ENCODE results near the gene IL12RB2. TPM values are rescaled to one million over a fixed set of nuclear protein-coding genes. Genes with fewer than 3 reads are reported as not detected.

Gene IL12RB2
- polyA plus RNA-seq, 3 donors = not detected

DNA sequence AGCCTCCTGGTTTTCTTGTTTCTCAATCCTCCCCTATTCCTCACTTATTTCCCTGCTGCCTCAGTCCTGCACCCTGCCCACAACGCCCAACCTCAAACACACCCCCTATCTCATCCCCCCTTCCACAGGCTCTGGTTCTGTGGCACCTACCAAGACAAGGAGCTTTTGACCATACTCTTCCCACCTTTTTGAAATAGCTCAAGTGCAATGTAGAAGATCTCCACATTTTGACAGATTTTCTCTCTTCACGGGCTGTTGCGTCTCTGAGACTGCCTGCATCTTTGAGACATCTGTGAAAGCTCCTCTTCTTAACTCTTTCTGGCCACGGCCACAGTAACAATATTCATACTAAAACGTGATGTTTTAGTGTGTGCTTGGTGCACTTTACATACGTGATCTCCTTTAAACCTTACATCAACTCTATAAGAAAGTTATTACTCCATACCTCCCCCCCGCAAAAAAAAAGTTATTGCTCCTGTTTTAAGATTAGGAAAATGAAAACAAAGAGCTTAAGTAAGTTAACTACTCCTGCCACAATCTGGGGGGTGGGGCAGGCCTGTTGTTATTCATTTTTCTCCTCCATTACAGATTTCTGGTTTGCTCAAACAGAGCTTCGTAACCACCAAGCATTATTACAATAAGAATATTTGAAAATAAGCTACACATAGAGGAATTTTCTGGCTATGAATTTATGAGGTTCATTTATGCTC lies 124.4 kb downstream of the IL12RB2 start:
- no peaks in the 10 kb centered on the region for H3K9me3 Mint-ChIP-seq
- intact Hi-C loops (cut with micrococcal nuclease) = loop anchor here (10.0 kb wide), 2 partner anchors 253 to 507 kb away; partner anchors contain the start of genes DNAI4 (in 1 of the 2), GADD45A (in 1 of the 2) and MIER1 (in 1 of the 2)
- Histone ChIP-seq H3K27ac (ENCODE audit: low read depth in 1 of 2, low read length in 2 of 2) (no peak overlapping the region), H3K9me3 (replicated peaks in 1 of 2; ENCODE audit: control insufficient read depth in 1 of 2, insufficient read depth in 1 of 2, low read length in 2 of 2) (no peaks in the 10 kb centered on the region), H3K4me2 (replicated peaks; ENCODE audit: extremely low read depth, low read length, poor library complexity, severe bottlenecking) (no peak overlapping the region), H2AFZ (ENCODE audit: insufficient read depth, low read depth, low read length, poor library complexity, severe bottlenecking) (peak overlapping the region; percentile 10), H3K9ac (ENCODE audit: insufficient read depth, low read length, poor library complexity, severe bottlenecking) (no peak overlapping the region), H3K4me3 (replicated peaks in 1 of 3; ENCODE audit: low read depth in 2 of 3, low read length in 3 of 3) (no peak overlapping the region), H3K79me2 (ENCODE audit: insufficient read depth, low read length) (peaks cover 32% of the 10 kb centered on the region), H4K20me1 (ENCODE audit: insufficient read depth, low read length) (peaks cover 27% of the 10 kb centered on the region), H3K4me1 (ENCODE audit: control insufficient read depth in 1 of 2, insufficient read depth in 2 of 2, low read length in 2 of 2) (peaks cover 29 to 50% of the 10 kb centered on the region in 2 donors), H3K27me3 (ENCODE audit: control insufficient read depth in 2 of 2, insufficient read depth in 2 of 2, low read length in 2 of 2) (no peaks in the 10 kb centered on the region), H3K36me3 (replicated peaks in 1 of 2; ENCODE audit: control insufficient read depth in 1 of 2, insufficient read depth in 2 of 2, low read length in 2 of 2) (no peaks in the 10 kb centered on the region)
- no peaks in the 10 kb centered on the region for H3K27me3 Mint-ChIP-seq (ENCODE audit: low read depth in 3 of 3)
- H3K4me3 Mint-ChIP-seq = no peak overlapping the region
- TF ChIP-seq, protein P1, sequence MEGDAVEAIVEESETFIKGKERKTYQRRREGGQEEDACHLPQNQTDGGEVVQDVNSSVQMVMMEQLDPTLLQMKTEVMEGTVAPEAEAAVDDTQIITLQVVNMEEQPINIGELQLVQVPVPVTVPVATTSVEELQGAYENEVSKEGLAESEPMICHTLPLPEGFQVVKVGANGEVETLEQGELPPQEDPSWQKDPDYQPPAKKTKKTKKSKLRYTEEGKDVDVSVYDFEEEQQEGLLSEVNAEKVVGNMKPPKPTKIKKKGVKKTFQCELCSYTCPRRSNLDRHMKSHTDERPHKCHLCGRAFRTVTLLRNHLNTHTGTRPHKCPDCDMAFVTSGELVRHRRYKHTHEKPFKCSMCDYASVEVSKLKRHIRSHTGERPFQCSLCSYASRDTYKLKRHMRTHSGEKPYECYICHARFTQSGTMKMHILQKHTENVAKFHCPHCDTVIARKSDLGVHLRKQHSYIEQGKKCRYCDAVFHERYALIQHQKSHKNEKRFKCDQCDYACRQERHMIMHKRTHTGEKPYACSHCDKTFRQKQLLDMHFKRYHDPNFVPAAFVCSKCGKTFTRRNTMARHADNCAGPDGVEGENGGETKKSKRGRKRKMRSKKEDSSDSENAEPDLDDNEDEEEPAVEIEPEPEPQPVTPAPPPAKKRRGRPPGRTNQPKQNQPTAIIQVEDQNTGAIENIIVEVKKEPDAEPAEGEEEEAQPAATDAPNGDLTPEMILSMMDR (IDR thresholded peaks at IDR 0.05) = no peak
- DNase-seq = no peak
- 75% methylated on average over 3 of the region's 8 CpGs for WGBS (ENCODE audit: insufficient coverage)
- H3K27ac Mint-ChIP-seq = peak overlapping the region in 2 of 7 donors; percentile 38 to 64
- H3K36me3 Mint-ChIP-seq = no peaks in the 10 kb centered on the region
- peaks cover 56% of the 10 kb centered on the region for H3K4me1 Mint-ChIP-seq

DNA sequence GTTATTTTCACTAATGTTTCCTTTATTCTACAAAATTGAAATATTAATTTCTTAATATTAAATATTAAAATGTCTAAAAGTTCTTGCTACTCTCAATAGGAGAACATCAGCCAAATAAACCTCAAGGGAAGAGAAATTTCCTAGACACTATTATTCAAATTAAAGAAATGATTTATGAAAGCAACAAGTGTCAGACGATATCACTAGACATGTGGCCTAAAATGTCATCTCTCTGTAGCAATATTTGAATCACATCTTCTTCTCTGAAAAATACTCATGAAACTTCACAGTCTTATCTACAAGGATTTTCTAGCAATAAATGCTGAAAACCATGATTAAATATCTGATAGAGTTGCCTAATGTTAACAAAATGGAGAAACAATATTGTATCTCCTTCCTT lies 125.1 kb downstream of the IL12RB2 start:
- Histone ChIP-seq H3K9me3 (replicated peaks in 1 of 2; ENCODE audit: control insufficient read depth in 1 of 2, insufficient read depth in 1 of 2, low read length in 2 of 2) (no peaks in the 10 kb centered on the region), H3K9ac (ENCODE audit: insufficient read depth, low read length, poor library complexity, severe bottlenecking) (no peak overlapping the region), H3K27ac (ENCODE audit: low read depth in 1 of 2, low read length in 2 of 2) (no peak overlapping the region), H3K4me1 (ENCODE audit: control insufficient read depth in 1 of 2, insufficient read depth in 2 of 2, low read length in 2 of 2) (peaks cover 24 to 43% of the 10 kb centered on the region in 2 donors), H3K79me2 (ENCODE audit: insufficient read depth, low read length) (peaks cover 25% of the 10 kb centered on the region), H3K27me3 (ENCODE audit: control insufficient read depth in 2 of 2, insufficient read depth in 2 of 2, low read length in 2 of 2) (no peaks in the 10 kb centered on the region), H4K20me1 (ENCODE audit: insufficient read depth, low read length) (peaks cover 19% of the 10 kb centered on the region), H3K4me2 (replicated peaks; ENCODE audit: extremely low read depth, low read length, poor library complexity, severe bottlenecking) (no peak overlapping the region), H2AFZ (ENCODE audit: insufficient read depth, low read depth, low read length, poor library complexity, severe bottlenecking) (no peak overlapping the region), H3K4me3 (replicated peaks in 1 of 3; ENCODE audit: low read depth in 2 of 3, low read length in 3 of 3) (no peak overlapping the region), H3K36me3 (replicated peaks in 1 of 2; ENCODE audit: control insufficient read depth in 1 of 2, insufficient read depth in 2 of 2, low read length in 2 of 2) (no peaks in the 10 kb centered on the region)
- TF ChIP-seq, protein P1 (IDR thresholded peaks at IDR 0.05) = no peak
- no peaks in the 10 kb centered on the region for H3K36me3 Mint-ChIP-seq
- H3K9me3 Mint-ChIP-seq = no peaks in the 10 kb centered on the region
- no CpG with 5 or more reads among the region's 1 CpG for WGBS (ENCODE audit: insufficient coverage)
- no peak overlapping the region for H3K27ac Mint-ChIP-seq
- H3K4me3 Mint-ChIP-seq = no peak overlapping the region
- H3K27me3 Mint-ChIP-seq (ENCODE audit: low read depth in 3 of 3) = no peaks in the 10 kb centered on the region
- DNase-seq = no peak
- intact Hi-C loops (cut with micrococcal nuclease) = loop anchor here (10.0 kb wide), 2 partner anchors 252 to 508 kb away; partner anchors contain the start of genes DNAI4 (in 1 of the 2), GADD45A (in 1 of the 2) and MIER1 (in 1 of the 2)
- H3K4me1 Mint-ChIP-seq = peaks cover 49% of the 10 kb centered on the region
